GM23248 (cell line): ENCODE measurements around the gene PIK3C2B. TPM values are rescaled to one million over a fixed set of nuclear protein-coding genes. Genes with fewer than 3 reads are reported as not detected.
A peak's percentile ranks its signal among the peaks of the same experiment; 100 is the strongest.

Experiments used
- DNase-seq: peaks from one replicate; pipeline ENCODE4 v3.0.0-alpha.2; 2015
- H2AFZ ChIP-seq: fragments of 200-600 bp; sonication (generic); 2 replicates; pipeline ENCODE4 v1.6.1; 2016; ENCODE audit warnings: antibody characterized with exemption
- H3F3A ChIP-seq: fragments of 200-600 bp; sonication (generic); 2 replicates; pipeline ENCODE4 v1.6.1; 2016; ENCODE audit warnings: mild to moderate bottlenecking, antibody characterized with exemption, mixed run types; ENCODE audit not compliant: insufficient read depth
- H3K27ac ChIP-seq: fragments of 200-600 bp; sonication (generic); 2 replicates; pipeline ENCODE4 v1.5.1; 2016; ENCODE audit warnings: mild to moderate bottlenecking
- H3K27me3 ChIP-seq: fragments of 200-600 bp; sonication (generic); replicated peaks from 2 replicates; pipeline ENCODE4 v1.6.1; 2016; ENCODE audit warnings: mild to moderate bottlenecking; ENCODE audit not compliant: insufficient read depth
- H3K36me3 ChIP-seq: fragments of 200-600 bp; sonication (generic); 2 replicates; pipeline ENCODE4 v1.6.1; 2016; ENCODE audit warnings: low read depth, mild to moderate bottlenecking
- H3K4me1 ChIP-seq: fragments of 200-600 bp; sonication (generic); 2 replicates; pipeline ENCODE4 v1.6.1; 2016; ENCODE audit warnings: mild to moderate bottlenecking; ENCODE audit not compliant: insufficient read depth
- H3K4me2 ChIP-seq: fragments of 200-600 bp; sonication (generic); one replicate; pipeline ENCODE4 v1.6.1; 2016; ENCODE audit warnings: mild to moderate bottlenecking; ENCODE audit not compliant: unreplicated experiment
- H3K4me3 ChIP-seq: fragments of 200-600 bp; sonication (generic); 2 replicates; pipeline ENCODE4 v1.5.1; 2016; ENCODE audit warnings: mild to moderate bottlenecking
- H3K79me2 ChIP-seq: fragments of 200-600 bp; sonication (generic); 2 replicates; pipeline ENCODE4 v1.6.1; 2016; ENCODE audit warnings: mild to moderate bottlenecking; ENCODE audit not compliant: insufficient read depth
- H3K9ac ChIP-seq: fragments of 200-600 bp; sonication (generic); 2 replicates; pipeline ENCODE4 v1.6.1; 2016; ENCODE audit warnings: mild to moderate bottlenecking
- H3K9me2 ChIP-seq: fragments of 200-600 bp; sonication (generic); 2 replicates; pipeline ENCODE4 v1.6.1; 2016; ENCODE audit warnings: mixed run types, mild to moderate bottlenecking, moderate library complexity; ENCODE audit not compliant: insufficient read depth
- H3K9me3 ChIP-seq: fragments of 200-600 bp; sonication (generic); one replicate; pipeline ENCODE4 v1.6.1; 2017; ENCODE audit warnings: low read depth
- H4K20me1 ChIP-seq: fragments of 200-600 bp; sonication (generic); 2 replicates; pipeline ENCODE4 v1.6.0; 2016; ENCODE audit not compliant: insufficient read depth
- EZH2 ChIP-seq: fragments of 200-600 bp; sonication (generic); IDR thresholded peaks from 2 replicates; pipeline ENCODE4 v1.6.1; 2018; ENCODE audit warnings: antibody characterized with exemption, mild to moderate bottlenecking; ENCODE audit not compliant: insufficient read depth, poor library complexity, severe bottlenecking
- EZH2phosphoT487 ChIP-seq: fragments of 200-600 bp; sonication (generic); IDR thresholded peaks from 2 replicates; pipeline ENCODE4 v1.6.1; 2018; ENCODE audit warnings: antibody characterized with exemption, moderate library complexity, mild to moderate bottlenecking, low read depth; ENCODE audit not compliant: insufficient read depth
- WGBS, 2 experiments: methylation state at CpG; one replicate each; pipeline ENCODE4 v1.1.6; 2015 to 2017; ENCODE audit warnings: low lambda C conversion rate in 2 of 2, low coverage in 1 of 2; ENCODE audit errors: missing lambda C conversion rate in 2 of 2; 5-methylcytosine and 5-hydroxymethylcytosine counted together
- in situ Hi-C: fragments of 300-500 bp; cut with MboI; formaldehyde crosslinking; loops from 2 replicates; pipeline ENCODE4 v1.15.0; 2020
- polyA plus RNA-seq: library from polyadenylated mRNA; unstranded; fragments of >200 nt; fragmentation: Nextera tagmentation; extraction: Ambion mirVana; gene quantifications from 2 replicates; pipeline ENCODE4 v1.2.1, GENCODE V29; 2016
- total RNA-seq: library from RNA; depleted of rRNA; stranded (reverse); fragments of >200 nt; shearing (Covaris generic); gene quantifications from 2 replicates; pipeline ENCODE4 v1.2.3, GENCODE V29; 2014

The PIK3C2B gene
- total and polyA plus RNA-seq, 2 experiments from 2014 or later = 0.20 to 0.76 TPM

GRCh38 chr1:204464701-204465100 is 29.9 kb downstream of the PIK3C2B start:
- Histone ChIP-seq H3K4me2 (no peak overlapping the region), H3K4me1 (no peaks in the 10 kb centered on the region), H3K27ac (no peak overlapping the region), H3K9ac (no peak overlapping the region), H3K4me3 (no peak overlapping the region), H3K36me3 (no peaks in the 10 kb centered on the region), H3F3A (no peaks in the 10 kb centered on the region), H3K79me2 (no peaks in the 10 kb centered on the region), H4K20me1 (no peaks in the 10 kb centered on the region), H3K27me3 (peaks cover 6% of the 10 kb centered on the region; the same call in 1 of the 2 replicates), H2AFZ (no peak overlapping the region), H3K9me3 (no peaks in the 10 kb centered on the region), H3K9me2 (no peaks in the 10 kb centered on the region)
- no peak for DNase-seq
- WGBS, 2 experiments = 45 to 54% methylated on average over 1 of the region's 1 CpG
- in situ Hi-C loops = no loop called here
- TF ChIP-seq EZH2 = no peak
- no peak for TF ChIP-seq EZH2phosphoT487

GRCh38 chr1:204464187-204464631 is 30.4 kb downstream of the PIK3C2B start:
- Histone ChIP-seq H3K4me2 (no peak overlapping the region), H3K9ac (no peak overlapping the region), H3K27me3 (peaks cover 6% of the 10 kb centered on the region; the same call in 1 of the 2 replicates), H4K20me1 (no peaks in the 10 kb centered on the region), H3K36me3 (no peaks in the 10 kb centered on the region), H3K9me3 (no peaks in the 10 kb centered on the region), H3K79me2 (no peaks in the 10 kb centered on the region), H2AFZ (no peak overlapping the region), H3K27ac (no peak overlapping the region), H3K4me1 (no peaks in the 10 kb centered on the region), H3K9me2 (no peaks in the 10 kb centered on the region), H3F3A (no peaks in the 10 kb centered on the region), H3K4me3 (no peak overlapping the region)
- WGBS, 2 experiments = 31 to 37% methylated on average over 3 of the region's 3 CpGs
- DNase-seq = no peak
- TF ChIP-seq EZH2phosphoT487 = no peak
- no peak for TF ChIP-seq EZH2
- in situ Hi-C loops = no loop called here

- H3K9me3 ChIP-seq = no peaks in the 10 kb centered on the region
- H3K4me3 ChIP-seq = no peak overlapping the region
- in situ Hi-C loops = no loop called here
- no peaks in the 10 kb centered on the region for H4K20me1 ChIP-seq
- H3K27ac ChIP-seq = no peak overlapping the region
- TF ChIP-seq EZH2phosphoT487 (no peak), EZH2 (no peak)
- no peaks in the 10 kb centered on the region for H3K9me2 ChIP-seq
- H3F3A ChIP-seq = no peaks in the 10 kb centered on the region
- peaks cover 6% of the 10 kb centered on the region for H3K27me3 ChIP-seq
- H3K79me2 ChIP-seq = no peaks in the 10 kb centered on the region
- no peaks in the 10 kb centered on the region for H3K4me1 ChIP-seq
- no peak overlapping the region for H2AFZ ChIP-seq
- H3K36me3 ChIP-seq = no peaks in the 10 kb centered on the region
- DNase-seq = peak; percentile 52
- H3K9ac ChIP-seq = no peak overlapping the region
- 15 to 27% methylated on average over 10 of the region's 10 CpGs for WGBS, 2 experiments
- no peak overlapping the region for H3K4me2 ChIP-seq
Observed at GRCh38 chr1:204463125-204464060, 31.2 kb downstream of the PIK3C2B start.

- Histone ChIP-seq H3F3A (no peaks in the 10 kb centered on the region), H3K9me2 (no peaks in the 10 kb centered on the region), H3K4me2 (no peak overlapping the region), H3K79me2 (no peaks in the 10 kb centered on the region), H3K9me3 (no peaks in the 10 kb centered on the region), H3K36me3 (no peaks in the 10 kb centered on the region), H3K9ac (no peak overlapping the region), H3K4me1 (no peaks in the 10 kb centered on the region), H3K4me3 (no peak overlapping the region), H2AFZ (no peak overlapping the region), H4K20me1 (no peaks in the 10 kb centered on the region), H3K27ac (no peak overlapping the region), H3K27me3 (peaks cover 6% of the 10 kb centered on the region)
- DNase-seq = no peak
- 73 to 76% methylated on average over 4 of the region's 4 CpGs for WGBS, 2 experiments
- TF ChIP-seq EZH2 (no peak), EZH2phosphoT487 (no peak)
- in situ Hi-C loops = no loop called here
Observed at GRCh38 chr1:204462229-204462561, 32.4 kb downstream of the PIK3C2B start.
